Panc1 (cell line): ENCODE data around the gene SYNPO. TPM values are rescaled to one million over a fixed set of nuclear protein-coding genes. Genes with fewer than 3 reads are reported as not detected.

Experiments
- ATAC-seq: fragments of 200-7000 bp; cut with Tn5 transposase; 2 replicates; pipeline ENCODE4 v1.9.1; 2020; ENCODE audit warnings: mild to moderate bottlenecking, moderate library complexity
- BruUV-seq: library from RNA; stranded (reverse); fragments of 400-500 nt; replicated peaks from 2 replicates; lab custom pipeline; 2021; lab: Mats Ljungman, UMichigan
- CTCF ChIA-PET: fragments of 300-600 bp; sonication (Branson Sonifier 250); formaldehyde crosslinking; loops from one replicate; lab custom pipeline; 2022; ENCODE audit warnings: antibody characterized with exemption; lab: Charles Lee
- POLR2A ChIA-PET: fragments of 300-600 bp; sonication (Branson Sonifier 250); formaldehyde crosslinking; loops from one replicate; lab custom pipeline; 2022; ENCODE audit warnings: antibody characterized with exemption; lab: Charles Lee
- DNase-seq: peaks from one replicate; pipeline ENCODE4 v3.0.0-alpha.2; 2010; ENCODE audit warnings: low read depth, low spot score
- H3K27ac ChIP-seq: 2 replicates; pipeline ENCODE4 v1.5.1; 2011; ENCODE audit warnings: mild to moderate bottlenecking, low read length, inconsistent platforms
- H3K27me3 ChIP-seq: fragments of 200-500 bp; sonication (Bioruptor generic); 2 replicates; pipeline ENCODE4 v1.6.0; 2014; ENCODE audit warnings: low read length, inconsistent platforms; ENCODE audit not compliant: control insufficient read depth, insufficient read depth
- H3K36me3 ChIP-seq: fragments of 200-500 bp; sonication (Bioruptor generic); 2 replicates; pipeline ENCODE4 v1.5.1; 2014; ENCODE audit warnings: inconsistent platforms, mild to moderate bottlenecking, low read length, moderate library complexity; ENCODE audit not compliant: control insufficient read depth, insufficient read depth
- H3K4me1 ChIP-seq: 2 replicates; pipeline ENCODE4 v1.5.1; 2011; ENCODE audit warnings: inconsistent platforms, mild to moderate bottlenecking, low read length, moderate library complexity; ENCODE audit not compliant: control insufficient read depth, insufficient read depth
- H3K4me3 ChIP-seq, 2 experiments: 2 replicates each; pipeline ENCODE4 v1.5.1; 2011 to 2012; ENCODE audit warnings: low read depth in 2 of 2, low read length in 2 of 2, mild to moderate bottlenecking in 2 of 2, inconsistent platforms in 1 of 2, moderate library complexity in 1 of 2
- H3K9me3 ChIP-seq: fragments of 200-500 bp; sonication (Bioruptor generic); 2 replicates; pipeline ENCODE4 v1.5.1; 2014; ENCODE audit warnings: low read depth, mild to moderate bottlenecking, inconsistent platforms, low read length, moderate library complexity; ENCODE audit not compliant: control insufficient read depth, insufficient read depth
- CTCF ChIP-seq: fragments of 450-650 bp; IDR thresholded peaks from 2 replicates; pipeline ENCODE4 v1.5.1; 2017; ENCODE audit warnings: mild to moderate bottlenecking
- POLR2AphosphoS5 ChIP-seq: IDR thresholded peaks from 2 replicates; pipeline ENCODE4 v1.6.1; 2012; ENCODE audit warnings: mild to moderate bottlenecking, low read depth, low read length, moderate library complexity
- REST ChIP-seq, 2 experiments: IDR thresholded peaks; 2 replicates each; pipeline ENCODE4 v1.6.1; 2011 to 2012; ENCODE audit warnings: low read depth in 2 of 2, control low read depth in 1 of 2, low read length in 1 of 2, mild to moderate bottlenecking in 1 of 2, moderate library complexity in 1 of 2; ENCODE audit not compliant: insufficient read depth in 1 of 2
- SIN3A ChIP-seq: IDR thresholded peaks from 2 replicates; pipeline ENCODE4 v1.6.1; 2012; ENCODE audit warnings: low read depth, mild to moderate bottlenecking, low read length, moderate library complexity, borderline replicate concordance; ENCODE audit not compliant: insufficient read depth
- TCF7L2 ChIP-seq: IDR thresholded peaks from 2 replicates; pipeline ENCODE4 v1.6.1; 2011; ENCODE audit warnings: mild to moderate bottlenecking, low read depth, low read length, inconsistent platforms
- in situ Hi-C: cut with HindIII; loops from 2 replicates; pipeline ENCODE4 v1.10.0; 2016; ENCODE audit warnings: low sequenced_read_pairs, low pct_unique_long_range_greater_than_20kb
- intact Hi-C: fragments of 100-400 bp; cut with micrococcal nuclease; formaldehyde crosslinking; loops from one replicate; pipeline ENCODE4 v1.10.0; 2022; ENCODE audit not compliant: unreplicated experiment
- total RNA-seq: library from RNA; stranded (reverse); gene quantifications from one replicate; pipeline ENCODE4 v1.2.1, GENCODE V29; 2021; ENCODE audit not compliant: unreplicated experiment

SYNPO gene
- total RNA-seq, 1 experiment from 2014 or later: 82.8 TPM

- H3K27ac ChIP-seq: no peak overlapping the region
- CTCF ChIA-PET: no interaction called here
- H3K4me1 ChIP-seq: no peaks in the 10 kb centered on the region
- peaks cover 51% of the 10 kb centered on the region for H3K36me3 ChIP-seq
- no peak for ATAC-seq
- BruUV-seq: no TSS peak
- intact Hi-C loops (no loop called here), in situ Hi-C loops (no loop called here)
- no peaks in the 10 kb centered on the region for H3K27me3 ChIP-seq
- H3K9me3 ChIP-seq: no peaks in the 10 kb centered on the region
- DNase-seq: no peak
- H3K4me3 ChIP-seq: no peak overlapping the region
- POLR2A ChIA-PET: no interaction called here
- TF ChIP-seq TCF7L2 (no peak), POLR2AphosphoS5 (no peak), REST (IDR thresholded peaks at IDR 0.05; ENCODE audit: insufficient read depth in 1 of 2, low read depth in 2 of 2, low read length in 1 of 2) (no peak), CTCF (no peak), SIN3A (no peak)
Observed at GRCh38 chr5:150692276-150692675, 51.8 kb downstream of the SYNPO start.

GRCh38 chr5:150694612-150695011, 54.2 kb downstream of the SYNPO start:
- in situ Hi-C loops (no loop called here), intact Hi-C loops (no loop called here)
- TF ChIP-seq POLR2AphosphoS5: no peak
- no peak for TF ChIP-seq TCF7L2
- TF ChIP-seq REST (IDR thresholded peaks at IDR 0.05; ENCODE audit: insufficient read depth in 1 of 2, low read depth in 2 of 2, low read length in 1 of 2): no peak
- TF ChIP-seq SIN3A: no peak
- TF ChIP-seq CTCF: no peak
- ChIA-PET POLR2A (no interaction called here), CTCF (no interaction called here)
- H3K27me3 ChIP-seq: no peaks in the 10 kb centered on the region
- no TSS peak for BruUV-seq
- H3K36me3 ChIP-seq: peaks cover 63% of the 10 kb centered on the region
- ATAC-seq (no peak), DNase-seq (no peak)
- no peak overlapping the region for H3K27ac ChIP-seq
- H3K4me3 ChIP-seq: no peak overlapping the region
- peaks cover 5% of the 10 kb centered on the region; the same call in 1 of the 2 replicates for H3K4me1 ChIP-seq
- no peaks in the 10 kb centered on the region for H3K9me3 ChIP-seq
